ENCODE data around the gene RSF1.
"Not testable (repeated sequence)": the region's sequence is repeated elsewhere in the genome, so short reads cannot be mapped to it uniquely, and the experiment has no call there.

Gene RSF1

GRCh38 chr11:77672264-77672663 is 148.3 kb downstream of the RSF1 start:
- DNase-seq (ENCODE audit: low read depth in 2 of 2): no peak

GRCh38 chr11:77669848-77670511 is 150.5 kb downstream of the RSF1 start:
- no peak for DNase-seq (ENCODE audit: low read depth in 2 of 2)

GRCh38 chr11:77668760-77669159 is 151.8 kb downstream of the RSF1 start:
- no peak for DNase-seq (ENCODE audit: low read depth in 2 of 2)

- DNase-seq (ENCODE audit: low read depth in 2 of 2): no peak
These were observed 155.1 kb downstream of the RSF1 start for GRCh38 chr11:77665240-77665965.

- DNase-seq (ENCODE audit: low read depth in 2 of 2): no peak
These were observed 158.9 kb downstream of the RSF1 start for GRCh38 chr11:77661670-77662069.

- DNase-seq (ENCODE audit: low read depth in 2 of 2): no peak
These were observed 159.6 kb downstream of the RSF1 start for GRCh38 chr11:77660947-77661346.

GRCh38 chr11:77658213-77659013 is 162.1 kb downstream of the RSF1 start:
- no peak for DNase-seq (ENCODE audit: low read depth in 2 of 2)

GRCh38 chr11:77656362-77656761 is 164.2 kb downstream of the RSF1 start:
- no peak for DNase-seq (ENCODE audit: low read depth in 2 of 2)

- no peak for DNase-seq (ENCODE audit: low read depth in 2 of 2)
These were observed 165.6 kb downstream of the RSF1 start for GRCh38 chr11:77654770-77655434.

- DNase-seq (ENCODE audit: low read depth in 2 of 2): no peak
These were observed 170.4 kb downstream of the RSF1 start for GRCh38 chr11:77650123-77650522.

- DNase-seq (ENCODE audit: low read depth in 2 of 2): no peak
These were observed 172.7 kb downstream of the RSF1 start for GRCh38 chr11:77647654-77648305.

GRCh38 chr11:77644887-77645286 is 175.6 kb downstream of the RSF1 start:
- DNase-seq (ENCODE audit: low read depth in 2 of 2): no peak

GRCh38 chr11:77642228-77642627 is 178.3 kb downstream of the RSF1 start:
- DNase-seq (ENCODE audit: low read depth in 2 of 2): no peak

- peak; percentile 70 to 77 for DNase-seq (ENCODE audit: low read depth in 2 of 2)
These were observed 183.0 kb downstream of the RSF1 start, which contains the start of gene CLNS1A for GRCh38 chr11:77637345-77638165. CLNS1A (minus strand) TSS chr11:77637794; CDS start chr11:77637714, 80 bp downstream.

- no peak for DNase-seq (ENCODE audit: low read depth in 2 of 2)
These were observed 183.7 kb downstream of the RSF1 start for GRCh38 chr11:77636731-77637344.

- not testable (repeated sequence) for DNase-seq (ENCODE audit: low read depth in 2 of 2)
These were observed 186.6 kb downstream of the RSF1 start for GRCh38 chr11:77633926-77634325.

- DNase-seq (ENCODE audit: low read depth in 2 of 2): no peak
These were observed 190.3 kb downstream of the RSF1 start for GRCh38 chr11:77630157-77630710.

GRCh38 chr11:77619576-77620198 is 200.8 kb downstream of the RSF1 start:
- DNase-seq (ENCODE audit: low read depth in 2 of 2): no peak

- DNase-seq (ENCODE audit: low read depth in 2 of 2): no peak
These were observed 202.6 kb downstream of the RSF1 start for GRCh38 chr11:77617892-77618291.
